A549 treated with Mapracorat at 1 μM for 4 hours (cell line): ENCODE data around the gene ZNF726. TPM values are rescaled to one million over a fixed set of nuclear protein-coding genes. Genes with fewer than 3 reads are reported as not detected.

Source experiments
- total RNA-seq: library from RNA; stranded (reverse); fragments of 200-300 nt; extraction: Qiagen RNA extraction; gene quantifications from 5 replicates; pipeline ENCODE4 v1.2.3, GENCODE V29; 2022

Gene ZNF726
- 0.48 to 0.78 TPM (median 0.61 TPM) in 5 replicates for total RNA-seq

DNA sequence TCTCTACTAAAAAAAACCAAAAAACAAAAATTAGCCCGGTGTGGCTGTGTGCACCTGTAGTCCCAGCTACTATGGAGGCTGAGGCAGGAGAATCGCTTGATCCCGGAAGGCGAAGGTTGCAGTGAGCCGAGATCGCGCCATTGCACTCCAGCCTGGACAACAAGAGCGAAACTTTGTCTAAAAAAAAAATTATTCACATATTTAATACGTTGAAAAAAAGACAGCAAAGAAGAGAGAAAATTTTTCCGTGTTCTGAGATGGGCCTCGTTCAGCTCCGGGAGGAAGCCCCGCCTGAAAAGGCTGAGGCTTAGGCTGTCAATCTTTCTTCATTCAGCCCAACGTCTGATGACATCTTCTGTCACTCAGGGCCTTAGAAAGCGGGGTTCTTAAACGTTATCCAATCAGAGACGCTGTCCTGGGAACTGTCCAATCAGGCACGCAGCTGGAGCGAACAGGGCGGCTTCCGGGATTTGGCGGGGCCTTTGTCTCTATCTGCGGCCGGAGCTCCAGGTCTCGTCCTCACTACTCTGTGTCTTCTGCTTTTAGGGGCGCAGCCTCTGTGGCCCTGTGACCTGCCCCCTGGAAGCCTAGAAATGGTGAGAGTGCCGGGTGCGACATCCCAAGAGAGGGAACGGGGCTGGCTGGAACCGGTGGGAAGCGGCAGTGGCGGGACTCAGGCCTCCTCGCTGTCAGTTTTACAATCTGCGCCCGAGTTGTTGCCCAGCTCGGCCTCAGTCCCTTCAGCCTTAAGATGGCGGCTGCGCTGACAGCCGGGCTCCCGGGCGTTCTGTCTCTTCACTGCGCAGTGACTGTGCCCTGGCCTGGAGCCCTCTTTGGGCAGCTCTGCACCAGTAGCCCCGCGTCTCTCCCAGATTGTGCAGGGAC, at the start of gene ZNF726:
Gene ZNF726 (plus strand): TSS at position 485 of the 885 bp plus-strand sequence. CDS start 109 bp downstream, at position 594.

Other genes with a start within 250 kb of the ZNF726 start
- gene ZNF675, start 227.7 kb upstream of the ZNF726 start, total RNA-seq: 2.5 to 3.7 TPM (median 3.0 TPM) in 5 replicates
- not detected in 5 replicates for gene ZNF681, start 156.0 kb upstream of the ZNF726 start, total RNA-seq
- gene ZNF254, start 172.3 kb downstream of the ZNF726 start, total RNA-seq: 6.1 to 9.0 TPM (median 7.9 TPM) in 5 replicates